ELR (cell line): ENCODE measurements around the gene PCDHGA11.
A peak's percentile ranks its signal among the peaks of the same experiment; 100 is the strongest.
"Not testable (repeated sequence)": the region's sequence is repeated elsewhere in the genome, so short reads cannot be mapped to it uniquely, and the experiment has no call there.

ENCODE experiments used
- DNase-seq: peaks from one replicate; pipeline ENCODE4 v3.0.0-alpha.2; 2015; ENCODE audit warnings: low read depth

PCDHGA11 gene

DNA sequence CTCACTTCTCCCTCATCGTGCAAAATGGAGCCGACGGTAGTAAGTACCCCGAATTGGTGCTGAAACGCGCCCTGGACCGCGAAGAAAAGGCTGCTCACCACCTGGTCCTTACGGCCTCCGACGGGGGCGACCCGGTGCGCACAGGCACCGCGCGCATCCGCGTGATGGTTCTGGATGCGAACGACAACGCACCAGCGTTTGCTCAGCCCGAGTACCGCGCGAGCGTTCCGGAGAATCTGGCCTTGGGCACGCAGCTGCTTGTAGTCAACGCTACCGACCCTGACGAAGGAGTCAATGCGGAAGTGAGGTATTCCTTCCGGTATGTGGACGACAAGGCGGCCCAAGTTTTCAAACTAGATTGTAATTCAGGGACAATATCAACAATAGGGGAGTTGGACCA lies 10.4 kb downstream of the PCDHGA11 start:
- no peak for DNase-seq

DNA sequence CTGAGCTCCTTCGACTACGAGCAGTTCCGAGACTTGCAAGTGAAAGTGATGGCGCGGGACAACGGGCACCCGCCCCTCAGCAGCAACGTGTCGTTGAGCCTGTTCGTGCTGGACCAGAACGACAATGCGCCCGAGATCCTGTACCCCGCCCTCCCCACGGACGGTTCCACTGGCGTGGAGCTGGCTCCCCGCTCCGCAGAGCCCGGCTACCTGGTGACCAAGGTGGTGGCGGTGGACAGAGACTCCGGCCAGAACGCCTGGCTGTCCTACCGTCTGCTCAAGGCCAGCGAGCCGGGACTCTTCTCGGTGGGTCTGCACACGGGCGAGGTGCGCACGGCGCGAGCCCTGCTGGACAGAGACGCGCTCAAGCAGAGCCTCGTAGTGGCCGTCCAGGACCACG lies 11.5 kb downstream of the PCDHGA11 start:
- DNase-seq = not testable (repeated sequence)

DNA sequence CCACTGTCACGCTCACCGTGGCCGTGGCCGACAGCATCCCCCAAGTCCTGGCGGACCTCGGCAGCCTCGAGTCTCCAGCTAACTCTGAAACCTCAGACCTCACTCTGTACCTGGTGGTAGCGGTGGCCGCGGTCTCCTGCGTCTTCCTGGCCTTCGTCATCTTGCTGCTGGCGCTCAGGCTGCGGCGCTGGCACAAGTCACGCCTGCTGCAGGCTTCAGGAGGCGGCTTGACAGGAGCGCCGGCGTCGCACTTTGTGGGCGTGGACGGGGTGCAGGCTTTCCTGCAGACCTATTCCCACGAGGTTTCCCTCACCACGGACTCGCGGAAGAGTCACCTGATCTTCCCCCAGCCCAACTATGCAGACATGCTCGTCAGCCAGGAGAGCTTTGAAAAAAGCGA lies 11.9 kb downstream of the PCDHGA11 start:
- DNase-seq = not testable (repeated sequence)

DNA sequence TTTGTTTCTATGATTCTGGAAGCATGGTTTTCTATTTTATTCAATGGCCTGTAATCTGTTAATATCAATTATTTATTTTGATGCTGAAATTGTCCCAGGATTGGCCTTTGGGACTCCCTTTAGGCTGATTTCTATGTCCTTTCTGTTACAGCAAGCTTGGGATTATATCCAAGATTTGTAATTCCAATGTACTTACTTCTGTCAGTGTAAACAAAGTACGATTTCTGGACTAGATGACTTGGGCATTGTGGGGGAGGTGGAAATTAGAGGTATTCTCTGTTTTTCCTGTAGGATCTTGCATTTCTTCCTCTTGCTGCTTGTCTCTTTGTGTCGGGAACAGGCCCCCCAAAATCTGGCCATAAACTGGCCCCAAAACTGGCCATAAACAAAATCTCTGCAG lies 13.2 kb downstream of the PCDHGA11 start:
- no peak for DNase-seq

DNA sequence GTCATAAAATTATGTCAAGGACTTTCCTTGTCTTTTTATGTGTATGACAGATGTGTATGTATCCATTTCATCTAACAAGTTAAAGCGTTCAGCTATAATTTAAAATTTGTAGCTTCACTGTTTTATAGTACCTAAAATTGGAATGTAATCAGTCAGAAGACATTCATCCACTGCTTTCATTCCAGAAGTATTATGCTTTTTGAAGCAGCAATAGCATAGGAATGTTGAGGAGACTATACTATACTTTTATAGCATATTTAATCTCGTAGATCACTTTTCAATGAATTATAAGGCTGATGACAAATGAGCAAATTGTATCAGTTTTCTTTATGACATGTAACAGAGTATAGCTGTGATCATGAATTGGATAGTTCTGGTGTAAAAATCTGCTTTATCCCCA lies 16.4 kb downstream of the PCDHGA11 start:
- peak; percentile 37 for DNase-seq

DNA sequence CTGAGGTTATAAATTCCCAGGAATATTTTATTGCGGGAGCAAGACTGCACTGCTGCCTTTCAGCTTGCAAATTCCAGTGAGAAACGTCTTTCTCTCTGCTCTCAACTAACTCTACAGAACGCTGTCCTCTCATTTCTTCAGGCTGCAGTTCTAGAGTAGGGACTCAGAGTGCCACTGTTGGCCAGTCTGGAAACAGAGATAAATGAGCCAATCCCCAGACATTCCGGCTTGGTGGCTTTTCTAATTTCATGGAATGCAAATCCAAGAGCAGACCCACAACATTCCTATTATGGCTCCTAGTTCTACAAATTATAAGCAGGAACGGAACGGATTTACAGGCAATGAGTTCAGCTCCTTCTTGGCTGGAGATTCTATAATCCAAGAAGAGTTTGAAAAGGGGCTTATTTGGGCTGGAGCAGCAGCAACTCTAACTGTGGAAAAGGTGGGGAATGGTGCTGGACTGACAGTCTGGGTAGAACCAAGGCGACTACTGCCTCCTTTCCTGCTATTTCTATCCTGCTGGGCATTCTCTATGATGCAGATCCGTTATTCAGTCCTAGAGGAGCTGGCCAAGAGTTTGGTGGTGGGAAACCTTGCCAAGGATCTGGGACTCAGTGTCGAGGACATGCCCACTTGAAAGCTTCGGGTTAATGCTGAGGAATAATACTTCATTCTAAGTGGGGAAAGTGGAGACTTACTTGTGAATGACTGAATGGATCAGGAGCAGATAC lies 18.7 kb downstream of the PCDHGA11 start:
- no peak for DNase-seq

DNA sequence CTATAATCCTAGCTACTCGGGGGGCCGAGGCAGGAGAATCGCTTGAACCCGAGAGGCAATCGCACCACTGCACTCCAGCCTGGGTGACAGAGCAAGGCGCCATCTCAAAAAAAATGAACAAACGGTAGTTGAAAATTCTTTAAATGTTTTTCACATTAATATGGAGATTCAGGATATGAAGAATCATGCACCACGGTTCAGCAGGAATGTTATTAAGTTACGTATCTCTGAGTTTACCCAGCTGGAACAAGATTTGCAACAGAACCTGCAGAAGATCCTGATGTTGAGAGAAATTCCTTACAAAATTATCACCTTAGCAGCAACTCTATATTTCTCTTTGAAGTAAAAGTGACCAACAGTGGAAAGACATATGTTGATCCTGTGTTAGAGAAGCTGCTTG lies 19.5 kb downstream of the PCDHGA11 start:
- no peak for DNase-seq

DNA sequence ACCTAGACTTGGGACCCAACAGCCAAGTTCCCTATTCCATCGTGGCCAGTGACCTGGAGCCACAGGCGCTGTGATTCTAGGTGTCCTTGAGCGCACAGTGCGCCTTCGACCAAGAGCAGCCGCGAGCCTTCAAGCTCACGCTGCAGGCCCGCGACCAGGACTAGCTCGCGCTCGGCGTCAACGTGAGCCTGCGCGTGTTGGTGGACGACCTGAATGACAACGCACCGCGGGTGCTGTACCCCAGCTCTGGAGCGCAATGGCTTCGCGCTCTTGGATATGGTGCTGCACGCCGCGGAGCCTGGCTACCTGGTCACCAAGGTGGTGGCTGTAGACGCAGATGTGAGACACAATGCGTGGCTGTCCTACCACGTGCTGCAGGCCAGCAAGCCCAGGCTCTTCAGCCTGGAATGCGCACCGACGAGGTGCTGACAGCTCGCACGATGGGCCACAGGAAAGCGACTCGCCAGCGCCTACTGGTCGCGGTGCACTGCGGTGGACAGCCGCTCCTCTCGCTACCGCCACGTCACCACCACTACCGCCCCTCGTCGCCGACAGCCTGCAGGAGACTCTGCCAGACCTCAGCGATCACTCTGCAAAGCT lies 20.8 kb downstream of the PCDHGA11 start:
- DNase-seq = no peak

DNA sequence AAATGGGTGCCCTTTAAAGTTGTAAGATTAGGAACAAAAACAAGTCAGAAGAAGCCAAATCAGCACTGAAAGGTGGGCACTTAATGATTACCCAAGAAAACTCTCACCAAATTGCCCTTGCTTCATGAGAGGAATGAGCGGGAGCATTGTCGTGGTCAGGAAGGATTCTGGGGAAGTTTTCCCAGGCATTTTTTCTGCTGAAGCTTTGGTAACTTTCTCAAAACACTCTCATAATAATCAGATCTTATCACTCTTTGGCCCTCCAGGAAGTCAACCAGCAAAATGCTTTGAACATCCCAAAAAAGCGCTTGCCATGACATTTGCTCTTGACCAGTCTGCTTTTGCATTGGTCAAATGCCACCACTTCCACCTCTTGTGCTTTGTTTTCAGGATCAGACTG lies 44.5 kb downstream of the PCDHGA11 start:
- DNase-seq = no peak
